Measurements from ENCODE around the gene CPN1.

DNA sequence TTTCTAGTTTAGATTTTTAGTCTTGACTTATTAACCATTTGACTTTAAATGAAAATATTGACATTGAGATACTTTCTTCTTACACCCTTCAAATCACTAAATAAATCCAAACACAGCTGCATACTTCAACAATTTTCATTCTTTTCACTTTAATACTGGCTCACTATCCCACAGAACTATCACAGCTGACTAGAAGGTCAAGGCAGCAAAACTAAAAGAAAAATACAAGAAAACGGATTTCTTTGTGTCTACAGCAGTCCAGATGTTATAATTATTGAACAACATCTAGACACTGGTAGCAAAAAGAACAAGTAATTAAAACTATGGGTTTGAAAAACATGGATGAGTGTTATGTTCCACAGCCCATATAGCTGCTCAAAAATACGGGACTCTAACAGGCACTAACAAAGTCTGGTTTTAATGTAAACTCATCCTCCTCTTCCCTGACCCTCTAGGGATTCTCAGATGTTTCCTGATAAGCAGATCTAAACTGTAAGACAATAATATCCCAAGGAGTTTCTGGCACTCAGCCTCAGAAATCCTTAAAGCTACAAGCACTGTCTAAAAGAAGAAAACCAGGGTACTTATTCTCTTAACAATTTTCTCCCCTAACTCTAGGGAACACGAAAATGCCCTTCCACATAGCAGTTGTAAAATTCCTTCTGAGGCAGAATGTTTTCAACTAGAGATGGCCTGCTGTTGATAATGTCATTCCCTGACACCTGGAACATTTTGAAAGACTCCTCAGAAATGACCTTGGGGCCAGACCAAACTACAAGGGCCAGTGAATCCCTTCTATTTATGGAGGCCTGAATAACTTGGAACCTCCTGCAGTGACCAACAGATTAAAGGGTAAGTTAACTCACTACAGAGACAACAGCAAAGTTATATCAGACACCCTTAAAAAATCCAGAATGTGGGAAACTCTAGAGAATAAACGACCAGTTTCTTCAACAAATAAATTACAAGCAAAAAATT, 84.7 kb downstream of the CPN1 start:
- TF ChIP-seq, protein P1, sequence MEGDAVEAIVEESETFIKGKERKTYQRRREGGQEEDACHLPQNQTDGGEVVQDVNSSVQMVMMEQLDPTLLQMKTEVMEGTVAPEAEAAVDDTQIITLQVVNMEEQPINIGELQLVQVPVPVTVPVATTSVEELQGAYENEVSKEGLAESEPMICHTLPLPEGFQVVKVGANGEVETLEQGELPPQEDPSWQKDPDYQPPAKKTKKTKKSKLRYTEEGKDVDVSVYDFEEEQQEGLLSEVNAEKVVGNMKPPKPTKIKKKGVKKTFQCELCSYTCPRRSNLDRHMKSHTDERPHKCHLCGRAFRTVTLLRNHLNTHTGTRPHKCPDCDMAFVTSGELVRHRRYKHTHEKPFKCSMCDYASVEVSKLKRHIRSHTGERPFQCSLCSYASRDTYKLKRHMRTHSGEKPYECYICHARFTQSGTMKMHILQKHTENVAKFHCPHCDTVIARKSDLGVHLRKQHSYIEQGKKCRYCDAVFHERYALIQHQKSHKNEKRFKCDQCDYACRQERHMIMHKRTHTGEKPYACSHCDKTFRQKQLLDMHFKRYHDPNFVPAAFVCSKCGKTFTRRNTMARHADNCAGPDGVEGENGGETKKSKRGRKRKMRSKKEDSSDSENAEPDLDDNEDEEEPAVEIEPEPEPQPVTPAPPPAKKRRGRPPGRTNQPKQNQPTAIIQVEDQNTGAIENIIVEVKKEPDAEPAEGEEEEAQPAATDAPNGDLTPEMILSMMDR (conservative IDR thresholded peaks at IDR 0.05; ENCODE audit: low read length): no peak
- TF ChIP-seq EZH2phosphoT487 (IDR thresholded peaks at IDR 0.05; ENCODE audit: borderline replicate concordance): no peak
